HepG2 (cell line): ENCODE data around the gene CCDC148. TPM values are rescaled to one million over a fixed set of nuclear protein-coding genes. Genes with fewer than 3 reads are reported as not detected.
A peak's percentile ranks its signal among the peaks of the same experiment; 100 is the strongest.

Source experiments
- ATAC-seq: fragments of 200-7000 bp; cut with Tn5 transposase; 3 replicates; pipeline ENCODE4 v1.9.1; 2020; ENCODE audit warnings: mild to moderate bottlenecking, moderate library complexity
- BruUV-seq: library from RNA; stranded (reverse); fragments of 400-500 nt; replicated peaks from 2 replicates; lab custom pipeline; 2021; lab: Mats Ljungman, UMichigan
- CTCF ChIA-PET: fragments of 300-600 bp; formaldehyde crosslinking; extraction: SDS; loops from one replicate; lab custom pipeline; 2021; ENCODE audit warnings: low total read pairs, inconsistent platforms, low intra/inter-chr PET ratio; lab: Yijun Ruan, JAX
- POLR2A ChIA-PET: fragments of 350-600 bp; sonication (Branson Sonifier 250); formaldehyde crosslinking; loops from one replicate; lab custom pipeline; 2020; ENCODE audit warnings: antibody characterized with exemption, inconsistent platforms; lab: Yijun Ruan, JAX
- DNase-seq: peaks from one replicate; pipeline ENCODE4 v3.0.0-alpha.2; 2015; ENCODE audit warnings: low spot score
- FAIRE-seq: peaks from 3 replicates; lab custom pipeline; 2011; peaks lifted over from hg19 to GRCh38; lab: Jason Lieb, UNC
- H2AFZ ChIP-seq: one replicate; pipeline ENCODE4 v1.6.1; 2011; ENCODE audit warnings: low read length, inconsistent platforms
- H3K27ac ChIP-seq: fragments of 300-600 bp; 3 replicates; pipeline ENCODE4 v1.8.0; 2011; ENCODE audit warnings: mixed run types, mild to moderate bottlenecking, mixed read lengths, low read length, inconsistent platforms; ENCODE audit not compliant: insufficient read depth; ENCODE audit errors: extremely low read length
- H3K27me3 ChIP-seq, 2 experiments: fragments of 200-600 bp in 1 of 2; 2 replicates in 1 of 2; 3 replicates in 1 of 2; pipeline versions ENCODE4 v1.6.0 to v1.8.0; 2011; ENCODE audit warnings: low read length in 2 of 2, mild to moderate bottlenecking in 2 of 2, moderate library complexity in 2 of 2, inconsistent platforms in 1 of 2; ENCODE audit not compliant: insufficient read depth in 2 of 2, control insufficient read depth in 1 of 2
- H3K36me3 ChIP-seq, 2 experiments: fragments of 200-600 bp in 1 of 2; replicated peaks in 1 of 2; 2 replicates in 1 of 2; 3 replicates in 1 of 2; pipeline versions ENCODE4 v1.5.1 to v1.8.0; 2011; ENCODE audit warnings: low read length in 2 of 2, inconsistent platforms in 1 of 2; ENCODE audit not compliant: insufficient read depth in 2 of 2, control insufficient read depth in 1 of 2
- H3K4me1 ChIP-seq: 2 replicates; pipeline ENCODE4 v1.5.1; 2012; ENCODE audit warnings: low read length, inconsistent platforms; ENCODE audit not compliant: insufficient read depth
- H3K4me2 ChIP-seq: 2 replicates; pipeline ENCODE4 v1.6.0; 2011; ENCODE audit warnings: low read depth, low read length, inconsistent platforms
- H3K4me3 ChIP-seq, 3 experiments: fragments of 200-600 bp in 1 of 3; sonication (generic), shearing (Covaris generic) in 1 of 3; replicated peaks in 1 of 3; 2 replicates each; pipeline ENCODE4 v1.5.1; 2011 to 2016; ENCODE audit warnings: low read length in 3 of 3, inconsistent platforms in 2 of 3, low read depth in 2 of 3, mild to moderate bottlenecking in 2 of 3, control low read depth in 1 of 3, mixed read lengths in 1 of 3; ENCODE audit not compliant: insufficient read depth in 1 of 3
- H3K79me2 ChIP-seq: one replicate; pipeline ENCODE4 v1.6.1; 2011; ENCODE audit warnings: low read length, inconsistent platforms; ENCODE audit not compliant: insufficient read depth
- H3K9ac ChIP-seq: 2 replicates; pipeline ENCODE4 v1.6.0; 2011; ENCODE audit warnings: mild to moderate bottlenecking, low read depth, low read length, inconsistent platforms; ENCODE audit not compliant: insufficient read depth
- H3K9me3 ChIP-seq: 2 replicates; pipeline ENCODE4 v1.5.1; 2012; ENCODE audit warnings: mild to moderate bottlenecking, low read length
- H4K20me1 ChIP-seq: 2 replicates; pipeline ENCODE4 v1.6.0; 2011; ENCODE audit warnings: inconsistent platforms, mild to moderate bottlenecking, low read length, moderate library complexity; ENCODE audit not compliant: insufficient read depth
- ARID4A ChIP-seq: sonication (generic); formaldehyde crosslinking; IDR thresholded peaks from 2 replicates; pipeline ENCODE4 v1.5.0; 2020; ENCODE audit warnings: mild to moderate bottlenecking, missing genetic modification reagents, borderline replicate concordance
- EZH2 ChIP-seq: conservative IDR thresholded peaks from 2 replicates; pipeline ENCODE4 v1.6.1; 2012; ENCODE audit warnings: mild to moderate bottlenecking, low read depth, low read length, moderate library complexity
- NBN ChIP-seq: fragments of 450-650 bp; conservative IDR thresholded peaks from 2 replicates; pipeline ENCODE4 v1.6.1; 2017
- PHB2 ChIP-seq: fragments of 450-650 bp; IDR thresholded peaks from 2 replicates; pipeline ENCODE4 v1.6.1; 2018; ENCODE audit not compliant: partially characterized antibody
- POLR2A ChIP-seq, 2 experiments: IDR thresholded peaks; 2 replicates each; pipeline ENCODE4 v1.6.1; 2011; ENCODE audit warnings: low read depth in 2 of 2, low read length in 2 of 2, mild to moderate bottlenecking in 1 of 2, moderate library complexity in 1 of 2; ENCODE audit not compliant: insufficient read depth in 1 of 2
- POLR2G ChIP-seq: fragments of 200-400 bp; formaldehyde crosslinking; IDR thresholded peaks from 2 replicates; pipeline ENCODE4 v1.6.1; 2018; ENCODE audit warnings: mild to moderate bottlenecking, low read depth, low read length, moderate library complexity
- TGIF2 ChIP-seq: IDR thresholded peaks from 2 replicates; pipeline ENCODE4 v1.6.1; 2016; ENCODE audit warnings: control low read depth, missing compliant biosample characterization
- YEATS4 ChIP-seq: sonication (generic); formaldehyde crosslinking; IDR thresholded peaks from 2 replicates; pipeline ENCODE4 v1.4.0; 2020; ENCODE audit warnings: missing genetic modification reagents, borderline replicate concordance
- ZFP36L1 ChIP-seq: sonication (generic); formaldehyde crosslinking; IDR thresholded peaks from 2 replicates; pipeline ENCODE4 v1.8.0; 2022; ENCODE audit warnings: mild to moderate bottlenecking, missing genetic modification reagents, moderate library complexity
- ZNF124 ChIP-seq: sonication (generic); formaldehyde crosslinking; IDR thresholded peaks from 2 replicates; pipeline ENCODE4 v1.4.0; 2020; ENCODE audit warnings: missing genetic modification reagents
- ZNF431 ChIP-seq: sonication (generic); formaldehyde crosslinking; IDR thresholded peaks from 2 replicates; pipeline ENCODE4 v1.9.0; 2022; ENCODE audit warnings: missing genetic modification reagents, low read depth, mild to moderate bottlenecking, borderline replicate concordance
- ZNF484 ChIP-seq: sonication (generic); formaldehyde crosslinking; IDR thresholded peaks from 2 replicates; pipeline ENCODE4 v1.5.1; 2020; ENCODE audit warnings: mild to moderate bottlenecking, low read depth, missing genetic modification reagents, borderline replicate concordance
- ZNF530 ChIP-seq: sonication (generic); formaldehyde crosslinking; IDR thresholded peaks from 2 replicates; pipeline ENCODE4 v1.5.0; 2020; ENCODE audit warnings: low read depth, mild to moderate bottlenecking, missing genetic modification reagents
- WGBS: methylation state at CpG from one replicate; pipeline ENCODE4 v1.1.6; 2017; ENCODE audit warnings: low lambda C conversion rate; 5-methylcytosine and 5-hydroxymethylcytosine counted together
- in situ Hi-C: cut with HindIII; loops from 2 replicates; pipeline ENCODE4 v1.10.0; 2017; ENCODE audit warnings: low pct_unique_long_range_greater_than_20kb; ENCODE audit not compliant: extremely low pct_ligation_motif_present
- intact Hi-C: fragments of 100-400 bp; cut with micrococcal nuclease; formaldehyde crosslinking; loops from one replicate; pipeline ENCODE4 v1.10.0; 2022; ENCODE audit not compliant: unreplicated experiment
- polyA plus RNA-seq, 8 experiments: library from polyadenylated mRNA; depleted of rRNA in 3 of 8; stranded (reverse) in 7 of 8; unstranded in 1 of 8; fragments of >200 nt; fragmentation: Illumina TruSeq in 4 of 8; extraction: Trizol in 4 of 8; gene quantifications; 2 replicates each; pipeline versions ENCODE4 v1.2.1 to v1.2.3, GENCODE V29; 2011 to 2016; ENCODE audit warnings: low read depth in 4 of 8, missing spikeins in 1 of 8, mixed read lengths in 1 of 8; ENCODE audit not compliant: insufficient read depth in 1 of 8
- total RNA-seq, 5 experiments: library from RNA; depleted of rRNA; stranded (reverse); fragments of >200 nt; fragmentation: Illumina TruSeq; extraction: Trizol; gene quantifications; 2 replicates each; pipeline ENCODE4 v1.2.3, GENCODE V29; 2016; ENCODE audit warnings: low read depth in 1 of 5
- TF ChIP-seq, protein P1 (sequence below): sonication (generic); formaldehyde crosslinking; IDR thresholded peaks from 2 replicates; pipeline ENCODE4 v1.5.0; 2020; ENCODE audit warnings: missing genetic modification reagents

The CCDC148 gene
- total and polyA plus RNA-seq, 2 of the 13 experiments (the other 11 are each of a cell fraction or from before 2014, with no cell fraction given): 0.30 to 0.49 TPM

GRCh38 chr2:158217593-158217992 lies 239.0 kb downstream of the CCDC148 start:
- TF ChIP-seq ZNF484 (CRISPR knock-in tag): no peak
- TF ChIP-seq, protein P1, sequence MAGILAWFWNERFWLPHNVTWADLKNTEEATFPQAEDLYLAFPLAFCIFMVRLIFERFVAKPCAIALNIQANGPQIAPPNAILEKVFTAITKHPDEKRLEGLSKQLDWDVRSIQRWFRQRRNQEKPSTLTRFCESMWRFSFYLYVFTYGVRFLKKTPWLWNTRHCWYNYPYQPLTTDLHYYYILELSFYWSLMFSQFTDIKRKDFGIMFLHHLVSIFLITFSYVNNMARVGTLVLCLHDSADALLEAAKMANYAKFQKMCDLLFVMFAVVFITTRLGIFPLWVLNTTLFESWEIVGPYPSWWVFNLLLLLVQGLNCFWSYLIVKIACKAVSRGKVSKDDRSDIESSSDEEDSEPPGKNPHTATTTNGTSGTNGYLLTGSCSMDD: no peak
- TF ChIP-seq POLR2A (IDR thresholded peaks at IDR 0.05; ENCODE audit: insufficient read depth in 1 of 2, low read depth in 2 of 2, low read length in 2 of 2): no peak
- TF ChIP-seq TGIF2 (CRISPR knock-in tag): no peak
- TF ChIP-seq NBN: no peak
- no peak for TF ChIP-seq ZFP36L1 (CRISPR knock-in tag)
- TF ChIP-seq POLR2G: no peak
- TF ChIP-seq ZNF530 (CRISPR knock-in tag): no peak
- TF ChIP-seq, all 625 proteins: peak for 0
- WGBS: 74% methylated on average over 8 of the region's 8 CpGs
- Histone ChIP-seq H4K20me1 (no peaks in the 10 kb centered on the region), H3K27me3 (peaks cover 0 to 5% of the 10 kb centered on the region in 2 experiments; a peak in 1 of 5 replicates), H3K79me2 (no peaks in the 10 kb centered on the region), H3K4me1 (peaks cover 17% of the 10 kb centered on the region), H3K4me3 (no peak overlapping the region), H2AFZ (no peak overlapping the region), H3K36me3 (no peaks in the 10 kb centered on the region), H3K9ac (no peak overlapping the region), H3K27ac (no peak overlapping the region), H3K4me2 (no peak overlapping the region), H3K9me3 (no peaks in the 10 kb centered on the region)
- ATAC-seq (no peak), DNase-seq (no peak), FAIRE-seq (no peak)
- in situ Hi-C loops: no loop called here
- CTCF ChIA-PET: no interaction called here
- POLR2A ChIA-PET: no interaction called here
- intact Hi-C loops: no loop called here
- no TSS peak for BruUV-seq

DNA sequence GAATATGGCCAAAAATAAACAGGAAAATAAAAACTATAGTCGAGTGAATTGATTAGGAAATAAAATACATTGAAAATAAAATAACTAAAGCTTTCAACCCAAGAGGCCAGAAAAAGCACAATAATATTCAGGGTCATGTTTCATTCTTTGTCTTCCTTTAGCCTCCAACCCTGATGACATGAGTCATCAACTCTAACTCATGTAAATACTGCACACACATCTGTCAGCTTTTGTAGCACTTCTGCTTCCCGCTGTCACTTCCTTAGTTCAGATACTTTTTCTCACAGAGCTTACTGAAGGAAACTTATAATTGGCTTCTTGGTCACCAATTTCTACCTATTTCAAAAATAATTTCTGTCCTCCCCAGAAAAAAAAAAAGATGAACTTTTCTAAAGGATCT lies 242.1 kb downstream of the CCDC148 start:
- no peaks in the 10 kb centered on the region for H3K36me3 ChIP-seq
- H4K20me1 ChIP-seq: no peaks in the 10 kb centered on the region
- H3K4me3 ChIP-seq: no peak overlapping the region
- FAIRE-seq (peak; percentile 63), ATAC-seq (peak; percentile 86), DNase-seq (peak; percentile 77)
- 17% methylated on average over 2 of the region's 2 CpGs for WGBS
- H3K9me3 ChIP-seq: no peaks in the 10 kb centered on the region
- no TSS peak for BruUV-seq
- H3K9ac ChIP-seq: no peak overlapping the region
- H2AFZ ChIP-seq: no peak overlapping the region
- ChIA-PET POLR2A (interaction anchor here (1.2 kb wide), 1 partner anchor 83 kb away, joined by 3 read pairs; no protein-coding TSS in a partner anchor), CTCF (no interaction called here)
- H3K27me3 ChIP-seq: peaks cover 0 to 2% of the 10 kb centered on the region in 2 experiments; a peak in 1 of 5 replicates
- peak overlapping the region; percentile 15 for H3K4me2 ChIP-seq
- in situ Hi-C loops (no loop called here), intact Hi-C loops (no loop called here)
- no peaks in the 10 kb centered on the region for H3K79me2 ChIP-seq
- H3K27ac ChIP-seq: no peak overlapping the region
- peaks cover 17% of the 10 kb centered on the region for H3K4me1 ChIP-seq
- TF ChIP-seq EZH2 (no peak), PHB2 (no peak), YEATS4 (CRISPR knock-in tag) (no peak), ZNF124 (no peak), ARID4A (CRISPR knock-in tag) (no peak), ZNF431 (CRISPR knock-in tag) (no peak)
